ACHN (cell line): ENCODE data around the gene CKAP2.
"Not testable (repeated sequence)": the region's sequence is repeated elsewhere in the genome, so short reads cannot be mapped to it uniquely, and the experiment has no call there.

Experiments
- DNase-seq: peaks from one replicate; pipeline ENCODE4 v3.0.0-alpha.2; 2015
- in situ Hi-C: cut with HindIII; loops from 2 replicates; pipeline ENCODE4 v1.10.0; 2017; ENCODE audit warnings: low sequenced_read_pairs, low pct_ligation_motif_present, low pct_unique_long_range_greater_than_20kb

Gene CKAP2, protein sequence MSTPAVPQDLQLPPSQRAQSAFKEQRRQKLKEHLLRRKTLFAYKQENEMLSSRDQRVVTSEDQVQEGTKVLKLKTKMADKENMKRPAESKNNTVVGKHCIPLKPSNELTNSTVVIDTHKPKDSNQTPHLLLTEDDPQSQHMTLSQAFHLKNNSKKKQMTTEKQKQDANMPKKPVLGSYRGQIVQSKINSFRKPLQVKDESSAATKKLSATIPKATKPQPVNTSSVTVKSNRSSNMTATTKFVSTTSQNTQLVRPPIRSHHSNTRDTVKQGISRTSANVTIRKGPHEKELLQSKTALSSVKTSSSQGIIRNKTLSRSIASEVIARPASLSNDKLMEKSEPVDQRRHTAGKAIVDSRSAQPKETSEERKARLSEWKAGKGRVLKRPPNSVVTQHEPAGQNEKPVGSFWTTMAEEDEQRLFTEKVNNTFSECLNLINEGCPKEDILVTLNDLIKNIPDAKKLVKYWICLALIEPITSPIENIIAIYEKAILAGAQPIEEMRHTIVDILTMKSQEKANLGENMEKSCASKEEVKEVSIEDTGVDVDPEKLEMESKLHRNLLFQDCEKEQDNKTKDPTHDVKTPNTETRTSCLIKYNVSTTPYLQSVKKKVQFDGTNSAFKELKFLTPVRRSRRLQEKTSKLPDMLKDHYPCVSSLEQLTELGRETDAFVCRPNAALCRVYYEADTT

DNA sequence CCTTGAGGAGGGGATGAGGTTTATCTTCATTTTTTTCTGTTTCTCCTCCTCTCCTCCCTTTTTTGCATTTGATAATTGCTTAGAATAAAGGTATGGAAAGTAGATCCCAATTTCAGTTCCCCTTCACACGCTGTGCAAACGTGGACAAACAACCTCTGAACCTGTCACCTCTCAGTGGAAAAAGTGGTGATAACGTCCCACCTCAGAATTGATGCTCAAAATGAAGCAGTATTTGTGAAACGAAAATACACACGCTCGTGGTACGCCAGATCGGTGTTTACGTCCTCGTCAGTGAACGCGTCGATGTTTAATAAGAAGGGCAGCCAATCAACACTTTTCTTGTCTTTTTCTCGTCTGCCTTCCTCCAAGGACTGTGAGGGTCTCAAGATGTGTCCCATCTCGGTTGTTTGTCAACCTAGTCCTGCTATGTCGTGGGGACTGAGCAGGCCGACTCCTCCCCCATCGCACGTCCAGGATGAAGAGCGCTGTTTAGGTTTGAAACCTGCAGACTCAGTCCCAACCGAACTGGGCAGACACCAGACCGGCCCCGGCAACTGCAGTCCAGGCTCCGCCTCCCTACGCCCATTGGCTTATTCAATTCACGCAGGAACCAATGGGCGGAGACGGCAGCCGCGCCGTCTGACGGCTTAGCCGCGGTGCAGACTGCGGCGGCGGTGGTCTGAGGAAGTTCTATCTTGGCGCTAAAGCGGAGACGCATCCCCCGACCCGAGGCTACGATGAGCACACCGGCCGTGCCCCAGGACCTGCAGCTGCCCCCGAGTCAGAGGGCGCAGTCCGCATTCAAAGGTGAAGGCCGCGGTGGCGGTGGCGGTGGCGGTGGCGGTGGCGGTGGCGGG, at the start of gene CKAP2:
TSS of gene CKAP2 (plus strand) at position 659 of the 857 bp plus-strand sequence. CDS start at position 738, 79 bp downstream.
- in situ Hi-C loops, result no loop called here

DNA sequence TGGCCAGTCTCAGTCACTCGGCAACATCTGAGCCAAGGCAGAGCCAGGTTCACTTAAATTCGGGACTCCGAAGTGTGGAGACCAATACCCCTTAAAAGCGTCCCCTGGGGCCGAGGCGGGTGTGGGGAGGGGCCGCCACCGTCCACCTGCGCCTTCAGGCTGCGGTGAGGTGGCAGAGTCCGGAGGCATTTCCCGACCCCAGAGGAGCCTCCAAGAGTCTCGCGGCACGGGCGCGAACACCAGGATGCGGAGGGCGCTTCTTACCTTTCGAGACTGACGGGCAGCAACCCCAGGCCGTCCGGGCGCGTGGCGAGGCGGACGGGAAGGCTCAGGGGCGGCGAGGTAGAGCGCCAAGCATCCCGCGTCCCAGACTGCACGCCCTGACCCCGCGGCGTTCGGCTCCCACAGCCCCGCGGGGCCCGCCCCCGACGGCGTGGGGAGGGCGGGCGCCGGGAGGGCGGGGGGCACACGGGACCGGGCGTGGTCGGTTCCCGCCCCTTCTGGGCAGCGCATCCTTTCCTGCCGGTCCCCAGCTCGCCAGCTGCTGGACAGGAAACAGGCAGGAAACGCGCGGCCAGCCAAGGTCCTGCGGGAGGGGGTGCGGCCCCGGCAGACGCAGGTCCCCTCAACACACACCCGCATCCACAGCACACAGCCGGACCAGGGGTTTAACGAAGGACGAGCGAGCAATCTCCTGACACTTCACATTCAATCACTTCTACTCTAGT, 49.3 kb upstream of the CKAP2 start, which contains the start of gene THSD1:
TSS of gene THSD1 (minus strand) at position 406 of the 728 bp plus-strand sequence. CDS start 3,572 bp downstream, outside the sequence.
- in situ Hi-C loops, result no loop called here
- DNase-seq, result peak; percentile 66

More for the DNA sequence above, at the start of gene CKAP2:
- peak; percentile 92 for DNase-seq

DNA sequence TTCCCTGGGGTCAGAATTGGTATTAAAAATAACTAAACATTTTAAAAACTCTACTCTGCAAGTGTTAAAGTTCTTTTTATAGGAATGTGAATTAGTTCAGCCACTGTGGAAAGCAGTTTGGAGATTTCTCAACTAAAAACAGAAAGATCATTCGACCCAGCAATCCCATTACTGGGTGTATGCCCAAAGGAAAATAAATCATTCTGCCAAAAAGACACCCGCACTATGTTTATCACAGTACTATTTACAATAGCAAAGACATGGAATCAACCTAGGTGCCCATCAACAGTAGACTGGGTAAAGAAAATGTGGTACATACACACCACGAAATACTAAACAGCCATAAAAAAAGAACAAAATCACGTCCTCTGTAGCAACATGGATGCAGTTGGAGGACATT, 48.6 kb upstream of the CKAP2 start:
- no peak for DNase-seq
- in situ Hi-C loops, result no loop called here

DNA sequence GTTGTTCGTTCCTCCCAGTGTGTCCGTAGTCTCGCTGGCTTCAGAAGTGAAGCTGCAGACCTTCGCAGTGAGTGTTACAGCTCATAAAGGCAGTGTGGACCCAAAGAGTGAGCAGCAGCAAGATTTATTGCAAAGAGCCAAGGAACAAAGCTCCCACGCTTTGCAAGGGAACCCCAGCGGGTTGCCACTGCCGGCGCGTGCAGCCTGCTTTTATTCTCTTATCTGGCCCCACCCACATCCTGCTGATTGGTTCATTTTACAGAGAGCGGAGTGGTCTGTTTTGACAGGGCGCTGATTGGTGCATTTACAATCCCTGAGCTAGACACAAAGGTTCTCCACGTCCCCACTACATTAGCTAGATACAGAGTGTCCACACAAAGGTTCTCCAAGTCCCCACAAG, 47.8 kb upstream of the CKAP2 start:
- in situ Hi-C loops, DNase-seq: not testable (repeated sequence)

DNA sequence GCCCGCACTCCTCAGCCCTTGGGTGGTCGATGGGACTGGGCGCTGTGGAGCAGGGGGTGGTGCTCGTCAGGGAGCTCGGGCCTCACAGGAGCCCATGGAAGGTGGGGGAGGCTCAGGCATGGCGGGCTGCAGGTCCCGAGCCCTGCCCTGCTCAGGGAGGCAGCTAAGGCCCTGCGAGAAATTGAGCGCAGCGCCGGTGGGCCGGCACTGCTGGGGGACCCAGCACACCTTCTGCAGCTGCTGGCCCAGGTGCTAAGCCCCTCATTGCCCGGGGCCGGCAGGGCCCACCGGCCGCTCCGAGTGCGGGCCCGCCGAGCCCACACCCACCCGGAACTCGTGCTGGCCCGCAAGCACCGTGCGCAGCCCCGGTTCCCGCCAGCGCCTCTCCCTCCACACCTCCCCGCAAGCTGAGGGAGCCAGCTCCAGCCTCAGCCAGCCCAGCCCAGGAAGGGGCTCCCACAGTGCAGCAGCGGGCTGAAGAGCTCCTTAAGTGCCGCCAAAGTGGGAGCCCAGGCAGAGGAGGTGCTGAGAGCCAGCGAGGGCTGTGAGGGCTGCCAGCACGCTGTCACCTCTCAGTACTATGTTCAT, 47.1 kb upstream of the CKAP2 start:
- in situ Hi-C loops, DNase-seq: not testable (repeated sequence)

DNA sequence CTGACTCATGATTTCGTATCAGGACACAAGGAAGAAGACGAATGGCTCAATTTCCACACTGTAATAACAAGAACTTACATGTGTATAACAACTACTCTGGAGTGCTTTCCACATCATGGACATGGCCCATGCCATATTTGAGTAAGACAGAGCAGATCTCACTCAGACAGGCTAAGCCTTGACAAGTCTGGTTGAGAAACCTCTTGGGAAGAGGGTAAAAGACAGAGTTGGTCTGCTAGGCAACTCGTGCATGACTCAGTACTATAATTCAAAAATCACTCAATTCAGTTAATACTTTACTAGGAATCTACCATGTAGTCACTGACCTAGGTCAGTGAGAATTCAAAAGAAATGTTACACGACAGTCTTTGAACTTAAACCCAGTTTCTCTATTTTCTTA, 43.6 kb upstream of the CKAP2 start:
- peak; percentile 88 for DNase-seq
- in situ Hi-C loops, result no loop called here

DNA sequence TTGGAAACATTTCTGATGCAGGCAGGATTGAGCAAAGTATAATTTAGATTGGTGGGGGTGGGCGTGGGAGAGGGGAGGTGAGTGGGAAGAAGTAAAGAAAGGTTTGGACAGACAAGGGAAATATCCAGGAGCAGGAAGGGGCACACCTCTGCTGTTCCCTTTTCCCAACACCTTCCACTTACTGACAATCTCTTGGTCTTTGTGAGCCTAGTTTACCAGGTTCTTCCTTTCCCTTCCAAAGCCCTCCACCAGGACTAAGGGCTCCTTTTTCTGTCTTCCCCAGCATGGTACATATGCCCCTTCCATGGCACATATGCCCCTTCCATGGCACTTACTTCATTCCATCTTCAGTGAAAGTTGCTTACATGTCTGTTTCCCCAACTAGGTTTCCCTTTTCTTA, 43.1 kb upstream of the CKAP2 start:
- peak; percentile 8 for DNase-seq
- in situ Hi-C loops, result no loop called here

DNA sequence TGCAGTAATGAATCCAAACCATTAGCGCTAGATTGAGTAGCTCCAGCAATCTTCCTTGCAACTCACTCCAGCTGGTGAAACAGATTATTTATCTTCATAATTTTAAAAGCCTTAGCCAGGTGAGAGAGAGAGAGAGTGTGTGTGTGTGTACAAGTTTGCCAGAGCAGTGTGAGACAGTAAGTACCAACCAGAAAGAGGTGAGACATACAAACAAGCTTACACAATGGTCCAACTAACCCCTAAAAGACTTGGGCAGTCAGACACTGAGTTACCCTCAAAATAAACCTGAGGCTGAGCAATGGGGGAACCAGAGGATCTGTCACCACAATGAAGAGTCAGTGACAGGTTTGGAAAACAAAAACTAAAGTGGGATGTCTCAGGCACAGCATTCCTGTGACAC, 41.2 kb upstream of the CKAP2 start:
- in situ Hi-C loops, result no loop called here
- DNase-seq, result no peak

DNA sequence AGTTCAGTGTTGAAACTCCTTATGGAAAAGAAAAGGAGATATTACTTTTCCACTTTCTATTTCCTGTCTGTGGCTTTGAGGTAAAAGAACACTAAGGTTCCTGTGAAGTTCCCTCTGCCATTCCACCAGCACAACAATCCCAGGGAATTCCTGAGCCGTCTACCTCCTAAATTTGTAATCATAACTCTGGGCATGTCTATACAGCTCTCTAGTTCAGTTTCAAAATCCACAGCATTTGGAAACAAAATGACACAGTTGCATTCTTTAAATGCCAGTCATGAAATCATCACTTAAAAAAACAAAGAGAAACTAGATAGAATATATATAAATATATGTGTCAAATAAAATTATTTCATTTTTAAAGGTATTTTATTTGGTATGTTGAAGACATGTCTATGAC, 40.3 kb upstream of the CKAP2 start:
- in situ Hi-C loops, result no loop called here
- DNase-seq, result peak; percentile 29

DNA sequence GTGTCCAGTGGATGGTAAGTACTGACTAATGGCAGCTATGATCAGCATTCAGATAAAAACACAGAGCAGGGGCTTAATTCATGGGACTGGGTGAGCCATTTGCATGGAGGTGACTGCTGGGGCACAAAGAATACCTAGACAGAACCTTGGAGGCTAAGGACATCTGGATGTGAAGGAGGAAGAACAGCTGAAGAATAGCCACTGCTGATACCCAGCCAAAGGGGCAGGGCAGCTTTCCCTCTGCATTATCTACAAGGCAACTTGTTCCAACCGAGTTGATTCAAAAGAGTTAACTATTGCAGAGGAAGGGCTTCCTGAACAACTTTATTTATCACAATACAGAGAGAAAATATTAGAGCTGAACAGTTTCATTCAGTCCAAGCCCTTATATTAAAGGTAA, 36.2 kb upstream of the CKAP2 start:
- no peak for DNase-seq
- in situ Hi-C loops, result no loop called here

DNA sequence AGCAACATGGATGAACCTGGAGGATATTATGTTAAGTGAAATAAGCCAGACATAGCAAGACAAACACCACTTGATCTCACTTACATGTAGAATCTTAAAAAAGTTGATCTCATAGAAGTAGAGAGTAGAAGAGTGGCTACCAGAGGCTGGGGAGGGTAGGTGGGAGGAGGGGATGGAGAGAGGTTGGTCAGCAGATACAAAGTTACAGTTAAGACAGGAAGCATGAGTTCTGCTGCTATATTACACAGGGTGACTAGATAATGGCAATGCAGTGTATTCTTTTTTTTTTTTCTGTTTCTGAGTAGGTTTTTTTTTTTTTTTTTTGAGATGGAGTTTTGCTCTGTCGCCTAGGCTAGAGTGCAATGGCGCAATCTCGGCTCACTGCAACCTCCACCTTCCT, 34.1 kb upstream of the CKAP2 start:
- in situ Hi-C loops, result no loop called here

DNA sequence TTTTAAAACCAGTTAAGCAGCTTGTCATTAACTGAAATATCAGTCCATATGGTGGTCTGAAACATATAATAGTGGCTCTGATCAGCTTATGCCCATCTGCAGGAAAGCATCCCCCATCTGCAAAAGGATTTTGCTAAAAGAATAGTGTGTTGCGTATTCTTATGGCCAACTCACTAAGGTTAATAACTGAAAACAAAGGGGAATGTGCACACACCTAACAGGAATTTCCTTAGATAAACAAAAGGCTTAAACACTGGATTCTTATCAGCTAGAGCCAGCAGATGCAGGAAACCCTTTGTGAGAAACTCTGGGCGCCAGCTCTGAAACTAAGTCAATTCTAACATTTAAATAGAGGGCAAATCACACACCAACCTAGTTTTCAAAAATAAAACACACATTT, 27.0 kb upstream of the CKAP2 start:
- in situ Hi-C loops, result no loop called here
- DNase-seq, result no peak

More for the DNA sequence above, 34.1 kb upstream of the CKAP2 start:
- no peak for DNase-seq

DNA sequence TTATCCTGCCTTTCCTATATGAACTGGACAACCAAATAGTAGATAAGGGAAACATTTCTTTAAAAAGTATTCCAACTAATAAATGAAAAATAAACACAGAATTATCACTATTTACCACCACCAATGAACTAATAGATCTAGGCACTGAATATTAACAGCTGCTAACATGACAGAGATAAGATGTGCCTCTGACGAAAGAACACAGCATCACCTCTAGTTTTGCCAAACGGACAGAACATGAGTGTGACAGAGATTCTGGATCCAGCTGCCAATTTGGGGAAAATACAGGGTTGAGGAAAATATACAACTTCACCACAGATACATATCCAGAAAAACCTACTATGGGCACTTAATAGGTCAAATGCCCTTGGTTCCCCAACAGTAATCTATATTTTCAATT, 22.8 kb upstream of the CKAP2 start:
- DNase-seq, result no peak
- in situ Hi-C loops, result no loop called here

DNA sequence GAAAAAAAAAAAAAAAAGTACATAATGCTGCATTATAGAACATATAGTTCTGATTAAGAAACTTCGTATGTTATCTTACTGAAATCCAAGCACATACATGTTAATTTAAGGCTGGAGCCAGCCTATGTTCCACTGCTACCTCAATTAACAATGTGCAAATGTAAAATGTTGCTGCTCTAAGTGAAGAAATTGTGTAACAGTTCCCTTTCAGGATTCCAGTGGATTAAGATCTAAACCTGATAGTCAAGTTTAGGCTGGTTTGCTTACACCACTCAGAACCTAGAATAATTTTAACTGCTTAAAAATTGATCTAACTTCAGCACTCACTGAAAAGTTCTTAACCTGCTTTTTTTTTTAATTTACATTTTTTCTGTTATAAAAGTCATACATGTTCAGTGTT, 9.0 kb upstream of the CKAP2 start:
- in situ Hi-C loops, result no loop called here
- DNase-seq, result no peak

DNA sequence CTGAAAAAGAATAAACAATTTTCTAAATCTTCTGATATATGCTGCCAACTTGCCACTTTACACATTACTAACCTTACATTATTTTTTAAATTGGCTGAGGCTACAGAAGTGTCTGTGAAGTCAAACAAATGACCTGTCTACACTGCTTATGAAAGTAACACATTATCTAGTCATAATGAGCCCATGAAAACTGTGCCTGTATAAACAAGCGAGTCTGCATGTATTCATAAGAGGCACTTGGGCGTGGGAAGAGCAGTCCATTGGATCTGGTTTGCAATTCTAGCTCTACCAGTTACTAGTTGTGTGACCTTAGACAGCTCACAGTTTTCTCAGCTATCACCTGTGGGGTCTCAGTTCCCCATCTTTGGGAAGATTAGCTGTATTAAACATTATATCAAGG, 7.9 kb upstream of the CKAP2 start:
- in situ Hi-C loops, result no loop called here
- DNase-seq, result no peak

DNA sequence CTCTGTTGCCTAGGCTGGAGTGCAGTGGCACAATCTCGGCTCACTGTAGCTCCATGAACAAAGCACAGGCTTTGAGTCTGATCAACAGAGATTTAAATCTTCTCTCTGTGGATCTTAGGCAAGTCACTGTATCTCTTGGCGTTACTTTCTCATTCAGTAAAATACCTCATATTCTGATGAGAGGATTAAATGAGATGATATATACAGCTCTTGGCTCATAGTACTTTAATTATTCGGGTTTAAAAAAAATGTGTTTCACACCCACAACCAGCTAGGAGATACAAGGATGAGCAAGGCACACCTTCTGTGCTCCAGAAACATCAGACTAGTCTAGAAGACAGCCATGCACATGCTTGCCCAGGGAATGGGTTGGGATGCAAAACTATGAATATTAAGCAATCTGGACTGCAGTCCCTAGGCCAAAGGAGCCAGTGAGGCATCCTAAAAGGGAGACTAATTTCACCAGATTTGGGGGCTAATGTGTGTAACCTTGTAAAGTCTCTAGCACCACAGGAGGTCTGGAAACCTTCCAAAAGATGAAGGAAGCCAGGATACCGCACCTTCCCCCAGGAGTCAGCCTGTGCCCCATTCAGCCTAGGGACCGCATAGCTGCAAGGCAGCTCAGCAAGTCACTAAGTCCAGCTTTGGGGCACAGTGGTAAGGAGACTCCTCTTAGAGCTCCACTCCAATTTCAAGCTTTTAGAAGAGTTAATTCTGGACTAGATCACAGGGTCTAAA, 7.3 kb upstream of the CKAP2 start:
- DNase-seq, result no peak
- in situ Hi-C loops, result no loop called here

DNA sequence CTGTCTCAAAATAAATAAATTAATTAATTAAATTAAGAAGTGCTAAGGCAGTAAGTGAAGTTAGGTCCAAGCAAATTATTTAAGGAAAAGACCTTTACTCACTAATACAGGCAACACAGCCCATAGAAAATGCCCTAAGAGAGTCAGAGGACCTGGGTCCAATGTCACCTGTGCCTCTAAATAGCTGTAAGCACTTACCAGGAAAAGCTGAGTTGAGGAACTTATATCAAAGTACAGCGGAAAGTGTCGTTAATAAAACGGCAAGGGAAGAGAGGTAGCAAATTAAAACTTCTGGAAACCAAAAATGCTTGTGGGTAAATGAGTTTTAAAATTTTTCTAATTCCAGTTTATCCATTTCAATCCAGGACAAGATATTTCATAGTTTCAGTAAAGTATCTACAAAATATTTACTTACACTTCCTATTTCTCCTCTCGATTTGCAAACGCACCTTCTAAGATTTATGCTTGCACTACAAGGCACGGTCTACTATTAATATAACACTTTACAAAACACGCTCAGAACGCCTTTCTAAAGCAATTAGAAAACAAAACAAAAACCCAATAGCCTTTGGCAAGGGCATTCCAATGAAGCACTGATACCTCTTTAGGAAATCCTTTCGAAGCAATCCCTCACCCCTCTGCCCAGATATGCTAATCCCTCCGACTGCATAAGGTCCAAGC, 5.8 kb upstream of the CKAP2 start:
- in situ Hi-C loops, result no loop called here

More for the DNA sequence above, 5.8 kb upstream of the CKAP2 start:
- DNase-seq, result no peak
